Measurements from ENCODE around the gene FAM227B. TPM values are rescaled to one million over a fixed set of nuclear protein-coding genes. Genes with fewer than 3 reads are reported as not detected.

The FAM227B gene
- total RNA-seq, 4 donors from 2014 or later = 6.1 to 24.1 (median 12.5) TPM

GRCh38 chr15:49308686-49309085 lies 311.9 kb downstream of the FAM227B start:
- Histone ChIP-seq H3K4me1 (peaks cover 0 to 8% (median 2%) of the 10 kb centered on the region in 3 donors), H3K4me3 (no peak overlapping the region), H3K9me3 (no peaks in the 10 kb centered on the region), H3K36me3 (peaks cover 4 to 17% of the 10 kb centered on the region in 2 donors), H3K27ac (no peak overlapping the region), H3K27me3 (no peaks in the 10 kb centered on the region)
- no peak for ATAC-seq
- WGBS, 2 donors (ENCODE audit: low coverage in 1 of 2) = 86 to 100% methylated on average over 1 of the region's 2 CpGs
- TF ChIP-seq POLR2A (IDR thresholded peaks at IDR 0.05) (no peak), POLR2AphosphoS5 (IDR thresholded peaks at IDR 0.05) (no peak), CTCF (IDR thresholded peaks at IDR 0.05) (no peak), EP300 (IDR thresholded peaks at IDR 0.05) (no peak)

GRCh38 chr15:49306551-49306950 lies 314.1 kb downstream of the FAM227B start:
- Histone ChIP-seq H3K27ac (no peak overlapping the region), H3K27me3 (no peaks in the 10 kb centered on the region), H3K4me1 (no peaks in the 10 kb centered on the region), H3K36me3 (peaks cover 4 to 21% of the 10 kb centered on the region in 2 donors), H3K9me3 (no peaks in the 10 kb centered on the region), H3K4me3 (no peak overlapping the region)
- ATAC-seq = no peak
- TF ChIP-seq POLR2A (IDR thresholded peaks at IDR 0.05) (no peak), POLR2AphosphoS5 (IDR thresholded peaks at IDR 0.05) (no peak), CTCF (IDR thresholded peaks at IDR 0.05) (no peak), EP300 (IDR thresholded peaks at IDR 0.05) (no peak)
- WGBS, 2 donors (ENCODE audit: low coverage in 1 of 2) = 69 to 93% methylated on average over 1 of the region's 1 CpG

DNA sequence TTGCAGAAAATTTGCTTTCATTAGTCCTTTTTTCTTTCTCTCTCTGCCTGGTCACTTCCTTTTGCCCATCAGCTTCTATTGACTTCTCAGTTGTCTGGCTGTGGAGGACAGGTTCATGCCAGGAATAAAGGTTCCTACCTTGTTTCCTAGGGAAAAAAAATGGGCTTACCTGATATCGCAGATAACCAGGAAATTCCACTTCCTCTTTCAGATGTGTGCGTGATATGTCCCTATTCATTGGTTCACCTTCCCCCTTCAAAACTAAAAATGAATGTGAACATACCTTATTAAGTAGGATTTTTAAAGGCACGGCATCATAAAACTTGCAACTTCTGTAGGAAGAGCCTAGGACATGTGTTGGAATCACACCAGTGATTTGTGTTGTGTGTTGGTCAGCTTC lies 317.6 kb downstream of the FAM227B start:
- H3K36me3 ChIP-seq = peaks cover 4 to 15% of the 10 kb centered on the region in 2 donors
- H3K4me1 ChIP-seq = no peaks in the 10 kb centered on the region
- no peak for ATAC-seq
- no peak overlapping the region for H3K4me3 ChIP-seq
- H3K27ac ChIP-seq = no peak overlapping the region
- no peaks in the 10 kb centered on the region for H3K27me3 ChIP-seq
- peaks cover 0 to 3% (median 0%) of the 10 kb centered on the region in 3 donors for H3K9me3 ChIP-seq
- WGBS, 2 donors (ENCODE audit: low coverage in 1 of 2) = 93 to 94% methylated on average over 3 of the region's 3 CpGs
- TF ChIP-seq EP300 (IDR thresholded peaks at IDR 0.05) (no peak), CTCF (IDR thresholded peaks at IDR 0.05) (no peak), POLR2A (IDR thresholded peaks at IDR 0.05) (no peak), POLR2AphosphoS5 (IDR thresholded peaks at IDR 0.05) (no peak)

DNA sequence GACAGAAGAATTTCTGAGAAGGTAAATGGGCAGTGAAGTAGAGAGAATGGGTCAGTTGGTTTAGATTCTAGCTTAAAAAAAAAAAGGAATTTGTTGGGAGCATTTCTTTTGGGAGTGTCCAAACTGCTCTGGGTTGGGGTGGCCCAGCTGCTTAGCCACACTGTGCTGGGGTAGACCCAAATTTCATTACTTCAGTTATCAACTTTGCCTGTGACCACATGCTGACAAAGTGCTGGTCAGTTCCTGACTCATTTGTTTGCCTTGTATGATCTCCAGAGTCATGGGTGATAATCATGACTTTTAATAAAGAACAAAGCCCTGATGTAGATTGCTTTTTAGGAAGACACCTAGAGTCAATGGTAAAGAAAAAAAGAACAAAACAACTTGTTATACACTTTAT lies 319.1 kb downstream of the FAM227B start:
- TF ChIP-seq POLR2AphosphoS5 (IDR thresholded peaks at IDR 0.05) (no peak), POLR2A (IDR thresholded peaks at IDR 0.05) (no peak), EP300 (IDR thresholded peaks at IDR 0.05) (no peak), CTCF (IDR thresholded peaks at IDR 0.05) (no peak)
- no peak overlapping the region for H3K4me3 ChIP-seq
- H3K27ac ChIP-seq = no peak overlapping the region
- peaks cover 0 to 3% (median 0%) of the 10 kb centered on the region in 3 donors for H3K9me3 ChIP-seq
- no peaks in the 10 kb centered on the region for H3K27me3 ChIP-seq
- no peaks in the 10 kb centered on the region for H3K4me1 ChIP-seq
- H3K36me3 ChIP-seq = peaks cover 4 to 15% of the 10 kb centered on the region in 2 donors
- ATAC-seq = no peak

- Histone ChIP-seq H3K4me1 (no peaks in the 10 kb centered on the region), H3K27ac (no peak overlapping the region), H3K36me3 (peaks cover 4 to 21% of the 10 kb centered on the region in 2 donors), H3K4me3 (no peak overlapping the region), H3K9me3 (peaks cover 0 to 3% (median 0%) of the 10 kb centered on the region in 3 donors), H3K27me3 (no peaks in the 10 kb centered on the region)
- WGBS, 2 donors (ENCODE audit: low coverage in 1 of 2) = 95% methylated on average over 3 of the region's 3 CpGs
- TF ChIP-seq POLR2AphosphoS5 (IDR thresholded peaks at IDR 0.05) = no peak
- no peak for ATAC-seq
These were observed 319.8 kb downstream of the FAM227B start for GRCh38 chr15:49300856-49301255.
